ENCODE measurements around the gene AGAP1. TPM values are rescaled to one million over a fixed set of nuclear protein-coding genes. Genes with fewer than 3 reads are reported as not detected.

AGAP1 gene
- total RNA-seq, 6 experiments from 2014 or later = 8.1 to 11.2 (median 9.8) TPM

DNA sequence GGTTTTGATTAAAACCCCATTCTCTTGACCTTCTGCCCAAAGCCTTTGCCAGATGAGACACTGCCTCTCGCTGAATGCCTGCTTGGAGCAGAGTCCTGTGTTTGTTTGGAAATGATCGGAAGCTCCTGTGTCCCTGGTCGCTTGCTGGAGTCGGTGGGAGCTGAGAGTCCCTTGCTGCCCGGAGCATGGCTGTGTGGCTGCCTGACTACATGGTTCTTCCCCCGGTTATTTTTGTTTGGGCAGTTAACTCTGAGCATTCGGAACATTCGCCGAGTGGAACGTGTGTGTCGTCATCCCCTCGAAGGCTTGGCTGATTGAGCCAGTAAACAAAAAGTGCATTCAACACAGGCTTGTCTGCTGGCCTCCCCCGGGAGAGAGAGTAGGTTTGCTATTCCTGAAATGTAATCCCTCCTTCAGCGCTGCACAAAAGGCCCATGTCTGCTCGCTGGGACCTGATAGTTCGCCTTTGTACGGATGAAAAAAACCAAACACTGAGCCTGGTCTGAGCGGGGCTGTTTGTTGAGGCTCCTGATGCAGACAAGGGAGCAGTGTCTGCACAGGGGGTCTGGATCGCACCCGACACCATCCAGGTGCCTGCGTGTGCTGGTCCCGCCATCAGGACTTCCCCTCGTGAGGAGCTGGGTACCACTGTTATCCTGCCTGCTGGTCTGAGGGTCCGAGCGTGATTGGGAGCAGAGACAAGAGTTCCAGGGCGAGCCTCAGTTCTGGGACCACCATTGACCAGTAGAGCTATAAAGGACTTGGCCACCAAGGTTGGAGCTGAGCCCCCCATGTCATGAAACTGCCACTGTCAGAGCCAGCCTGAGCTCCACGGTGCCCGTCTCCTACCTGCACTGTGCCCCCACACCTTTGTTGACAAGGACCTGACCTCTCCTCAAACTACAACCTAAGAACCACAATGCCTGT is 83.8 kb downstream of the AGAP1 start:
- 43% methylated on average over 14 of the region's 28 CpGs for WGBS (ENCODE audit: insufficient coverage, low coverage, low lambda C conversion rate, missing lambda C conversion rate)
- no peaks in the 10 kb centered on the region for H3K36me3 ChIP-seq
- DNase-seq = peak in 2 of 3 donors; percentile 50 to 57
- peaks cover 0 to 4% (median 0%) of the 10 kb centered on the region in 4 donors for H3K4me1 ChIP-seq
- peak; percentile 70 to 85 (median 82) for ATAC-seq
- H3K9me3 ChIP-seq = no peaks in the 10 kb centered on the region
- TF ChIP-seq, protein P1, sequence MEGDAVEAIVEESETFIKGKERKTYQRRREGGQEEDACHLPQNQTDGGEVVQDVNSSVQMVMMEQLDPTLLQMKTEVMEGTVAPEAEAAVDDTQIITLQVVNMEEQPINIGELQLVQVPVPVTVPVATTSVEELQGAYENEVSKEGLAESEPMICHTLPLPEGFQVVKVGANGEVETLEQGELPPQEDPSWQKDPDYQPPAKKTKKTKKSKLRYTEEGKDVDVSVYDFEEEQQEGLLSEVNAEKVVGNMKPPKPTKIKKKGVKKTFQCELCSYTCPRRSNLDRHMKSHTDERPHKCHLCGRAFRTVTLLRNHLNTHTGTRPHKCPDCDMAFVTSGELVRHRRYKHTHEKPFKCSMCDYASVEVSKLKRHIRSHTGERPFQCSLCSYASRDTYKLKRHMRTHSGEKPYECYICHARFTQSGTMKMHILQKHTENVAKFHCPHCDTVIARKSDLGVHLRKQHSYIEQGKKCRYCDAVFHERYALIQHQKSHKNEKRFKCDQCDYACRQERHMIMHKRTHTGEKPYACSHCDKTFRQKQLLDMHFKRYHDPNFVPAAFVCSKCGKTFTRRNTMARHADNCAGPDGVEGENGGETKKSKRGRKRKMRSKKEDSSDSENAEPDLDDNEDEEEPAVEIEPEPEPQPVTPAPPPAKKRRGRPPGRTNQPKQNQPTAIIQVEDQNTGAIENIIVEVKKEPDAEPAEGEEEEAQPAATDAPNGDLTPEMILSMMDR (IDR thresholded peaks at IDR 0.05) = no peak
- no peak for TF ChIP-seq POLR2A (IDR thresholded peaks at IDR 0.05)
- H3K27me3 ChIP-seq = no peaks in the 10 kb centered on the region
- intact Hi-C loops (cut with DNase I) = no loop called here
- H3K4me3 ChIP-seq = no peak overlapping the region
- peak overlapping the region in 1 of 3 donors; percentile 37 for H3K27ac ChIP-seq

DNA sequence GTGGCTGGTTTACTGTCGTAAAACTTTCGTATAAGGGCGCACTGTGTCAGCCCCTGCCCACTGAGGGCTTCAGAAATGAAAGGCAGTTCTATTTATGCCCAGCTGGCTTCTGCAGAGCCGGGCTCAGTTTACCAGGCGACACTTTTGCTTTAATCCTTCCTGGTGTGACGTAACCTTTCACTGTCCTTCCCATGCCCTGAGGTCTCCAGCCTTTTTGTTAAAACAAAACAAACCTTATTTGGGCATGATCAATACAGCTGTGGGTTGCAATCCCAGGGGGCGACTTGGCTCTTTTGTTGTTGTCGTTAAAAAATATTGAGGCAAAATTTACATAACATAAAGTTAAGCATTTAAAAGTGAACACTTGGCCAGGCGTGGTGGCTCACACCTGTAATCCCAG is 85.3 kb downstream of the AGAP1 start:
- H3K27me3 ChIP-seq = no peaks in the 10 kb centered on the region
- no peak overlapping the region for H3K27ac ChIP-seq

DNA sequence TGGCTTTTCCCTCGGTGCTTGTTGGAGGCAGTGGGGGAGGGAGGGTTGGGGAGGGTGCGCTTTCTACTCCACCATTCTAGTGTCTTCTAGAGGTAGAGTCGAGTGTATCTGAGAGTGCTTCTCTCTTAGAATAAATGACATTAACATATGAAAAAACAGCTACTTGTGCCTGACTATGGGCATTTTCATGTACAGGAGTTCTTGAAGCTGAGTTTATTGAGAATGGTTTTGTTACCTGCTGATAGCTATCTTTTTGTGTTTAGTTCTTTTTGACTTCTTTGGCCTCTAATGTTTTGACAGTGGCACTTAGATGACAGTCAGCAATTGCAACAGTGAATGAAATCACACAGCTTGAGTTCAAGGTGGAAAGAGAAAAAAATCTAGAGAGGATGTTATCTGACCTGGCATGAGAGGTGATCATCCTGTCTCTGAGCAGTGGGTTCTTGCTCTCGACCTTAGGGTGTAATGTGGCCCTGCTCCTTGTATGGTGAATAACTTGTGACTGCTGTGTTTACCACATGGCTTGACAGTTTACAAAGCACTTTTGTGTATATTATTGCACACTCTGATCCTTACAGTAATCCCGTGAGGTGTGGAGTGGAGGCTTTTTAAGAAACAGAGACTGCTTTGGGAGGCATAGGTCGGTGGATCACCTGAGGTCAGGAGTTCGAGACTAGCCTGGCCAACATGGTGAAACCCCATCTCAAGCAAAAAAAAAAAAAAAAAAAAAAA is 86.7 kb downstream of the AGAP1 start:
- no peaks in the 10 kb centered on the region for H3K27me3 ChIP-seq
- H3K9me3 ChIP-seq = no peaks in the 10 kb centered on the region
- no peak for DNase-seq
- H3K36me3 ChIP-seq = no peaks in the 10 kb centered on the region
- intact Hi-C loops (cut with DNase I) = no loop called here
- H3K27ac ChIP-seq = no peak overlapping the region
- 71% methylated on average over 7 of the region's 7 CpGs for WGBS (ENCODE audit: insufficient coverage, low coverage, low lambda C conversion rate, missing lambda C conversion rate)
- H3K4me3 ChIP-seq = no peak overlapping the region
- peaks cover 0 to 4% (median 0%) of the 10 kb centered on the region in 4 donors for H3K4me1 ChIP-seq
- TF ChIP-seq, protein P1 (IDR thresholded peaks at IDR 0.05) = no peak
- TF ChIP-seq POLR2A (IDR thresholded peaks at IDR 0.05) = no peak
- no peak for ATAC-seq

More for the DNA sequence above, 85.3 kb downstream of the AGAP1 start:
- H3K4me1 ChIP-seq = peaks cover 0 to 4% (median 0%) of the 10 kb centered on the region in 4 donors
- no peak for TF ChIP-seq POLR2A (IDR thresholded peaks at IDR 0.05)
- TF ChIP-seq, protein P1 (IDR thresholded peaks at IDR 0.05) = no peak
- no peaks in the 10 kb centered on the region for H3K9me3 ChIP-seq
- ATAC-seq = no peak
- DNase-seq = peak in 1 of 3 donors; percentile 15
- H3K36me3 ChIP-seq = no peaks in the 10 kb centered on the region
- 75% methylated on average over 9 of the region's 9 CpGs for WGBS (ENCODE audit: insufficient coverage, low coverage, low lambda C conversion rate, missing lambda C conversion rate)
- intact Hi-C loops (cut with DNase I) = no loop called here
- no peak overlapping the region for H3K4me3 ChIP-seq

- H3K4me3 ChIP-seq = no peak overlapping the region
- DNase-seq = no peak
- no peaks in the 10 kb centered on the region for H3K36me3 ChIP-seq
- no peak overlapping the region for H3K27ac ChIP-seq
- WGBS (ENCODE audit: insufficient coverage, low coverage, low lambda C conversion rate, missing lambda C conversion rate) = 100% methylated on average over 2 of the region's 9 CpGs
- H3K9me3 ChIP-seq = no peaks in the 10 kb centered on the region
- no peak for ATAC-seq
- TF ChIP-seq, protein P1 (IDR thresholded peaks at IDR 0.05) = no peak
- no peak for TF ChIP-seq POLR2A (IDR thresholded peaks at IDR 0.05)
- H3K27me3 ChIP-seq = no peaks in the 10 kb centered on the region
- peaks cover 0 to under 1% (median 0%) of the 10 kb centered on the region in 4 donors for H3K4me1 ChIP-seq
- intact Hi-C loops (cut with DNase I) = no loop called here
Measured at GRCh38 chr2:235582081-235582686, 88.3 kb downstream of the AGAP1 start.

Data from right lobe of liver (tissue), 6 donors.